Colonic mucosa (tissue), 2 donors: ENCODE results near the gene ORC2. TPM values are rescaled to one million over a fixed set of nuclear protein-coding genes. Genes with fewer than 3 reads are reported as not detected.

Experiments used
- total RNA-seq, 2 donors: library from RNA; stranded (reverse); fragmentation: NEBNext Ultra II Directional in 1 of 2; extraction: Animal tissue kit (Norgen Biotek cat#: 25700) in 1 of 2; gene quantifications; one replicate each; pipeline ENCODE4 v1.2.1, GENCODE V29; 2021
- donor health status: DM: no; HTN: no; CAD: no.
- donor health status: DM: no; HTN: no; CAD: no.

The ORC2 gene
- total RNA-seq, 2 donors from 2014 or later = 36.4 to 39.0 TPM

Other genes with a start within 250 kb of the ORC2 start
- 100 to 1,000 TPM; 253 to 257 TPM for gene BZW1, start 151.8 kb downstream of the ORC2 start, total RNA-seq
- 10 to 100 TPM; 49.4 to 59.5 TPM for gene CLK1, start 99.0 kb downstream of the ORC2 start, total RNA-seq
- 10 to 100 TPM; 20.1 to 32.8 TPM for gene PPIL3, start 74.6 kb downstream of the ORC2 start, total RNA-seq
- 10 to 100 TPM; 26.7 to 38.4 TPM for gene NIF3L1, start 74.3 kb downstream of the ORC2 start, total RNA-seq
- 10 to 100 TPM; 23.9 to 52.6 TPM for gene HYCC2, start 108.0 kb upstream of the ORC2 start, total RNA-seq
- 100 to 1,000 TPM; 159 to 199 TPM for gene NDUFB3, start 108.3 kb upstream of the ORC2 start, total RNA-seq
- 100 to 1,000 TPM in 1 of 2 donors, 10 to 100 TPM in 1; 90.1 to 126 TPM for gene CFLAR, start 152.5 kb upstream of the ORC2 start, total RNA-seq
- gene CASP10, start 219.5 kb upstream of the ORC2 start, total RNA-seq = 10 to 100 TPM; 28.0 to 52.3 TPM